ENCODE results near the gene NFKBIE. TPM values are rescaled to one million over a fixed set of nuclear protein-coding genes. Genes with fewer than 3 reads are reported as not detected.

Gene NFKBIE
- total and polyA plus RNA-seq, 4 donors: 3.7 to 4.9 (median 4.7) TPM

GRCh38 chr6:44269921-44270525 lies 4.7 kb upstream of the NFKBIE start, which contains the start of gene TMEM151B:
Gene TMEM151B, plus strand, starts transcription at chr6:44270450. Its CDS starts 293 bp downstream, at chr6:44270743.
- H3K27ac ChIP-seq (ENCODE audit: low read depth in 1 of 2, low read length in 2 of 2): no peak within 1 kb of the TSS
- H3K9ac ChIP-seq (ENCODE audit: low read depth in 1 of 2, low read length in 2 of 2): no peak within 1 kb of the TSS
- no peaks in the 10 kb centered on the region for H3K36me3 ChIP-seq (ENCODE audit: control insufficient read depth in 4 of 4, insufficient read depth in 3 of 4, low read depth in 1 of 4, low read length in 3 of 4)
- no peak for DNase-seq (ENCODE audit: low spot score)
- peaks cover 0 to 11% (median 3%) of the 10 kb centered on the region in 4 donors for H3K27me3 ChIP-seq (ENCODE audit: control insufficient read depth in 4 of 4, insufficient read depth in 4 of 4, low read length in 3 of 4)
- no peaks in the 10 kb centered on the region for H3K9me3 ChIP-seq (ENCODE audit: control insufficient read depth in 4 of 4, low read length in 3 of 4)
- WGBS: 20% methylated on average over 28 of the region's 29 CpGs
- TF ChIP-seq FOXA1 (IDR thresholded peaks at IDR 0.05) (no peak), HNF4A (conservative IDR thresholded peaks at IDR 0.05) (no peak), SP1 (IDR thresholded peaks at IDR 0.05) (no peak), FOXA2 (IDR thresholded peaks at IDR 0.05) (no peak), GABPA (IDR thresholded peaks at IDR 0.05 in 1 of 2, conservative IDR thresholded peaks at IDR 0.05 in 1 of 2) (no peak), JUND (IDR thresholded peaks at IDR 0.05) (no peak), EGR1 (IDR thresholded peaks at IDR 0.05; ENCODE audit: low read depth in 2 of 2) (no peak), ATF3 (IDR thresholded peaks at IDR 0.05) (no peak), RAD21 (IDR thresholded peaks at IDR 0.05) (no peak), NR2F2 (IDR thresholded peaks at IDR 0.05) (no peak), MAX (IDR thresholded peaks at IDR 0.05) (no peak), HNF4G (IDR thresholded peaks at IDR 0.05) (no peak), RXRA (IDR thresholded peaks at IDR 0.05) (no peak), TAF1 (conservative IDR thresholded peaks at IDR 0.05) (no peak), YY1 (IDR thresholded peaks at IDR 0.05) (no peak)
- TF ChIP-seq, protein P1, sequence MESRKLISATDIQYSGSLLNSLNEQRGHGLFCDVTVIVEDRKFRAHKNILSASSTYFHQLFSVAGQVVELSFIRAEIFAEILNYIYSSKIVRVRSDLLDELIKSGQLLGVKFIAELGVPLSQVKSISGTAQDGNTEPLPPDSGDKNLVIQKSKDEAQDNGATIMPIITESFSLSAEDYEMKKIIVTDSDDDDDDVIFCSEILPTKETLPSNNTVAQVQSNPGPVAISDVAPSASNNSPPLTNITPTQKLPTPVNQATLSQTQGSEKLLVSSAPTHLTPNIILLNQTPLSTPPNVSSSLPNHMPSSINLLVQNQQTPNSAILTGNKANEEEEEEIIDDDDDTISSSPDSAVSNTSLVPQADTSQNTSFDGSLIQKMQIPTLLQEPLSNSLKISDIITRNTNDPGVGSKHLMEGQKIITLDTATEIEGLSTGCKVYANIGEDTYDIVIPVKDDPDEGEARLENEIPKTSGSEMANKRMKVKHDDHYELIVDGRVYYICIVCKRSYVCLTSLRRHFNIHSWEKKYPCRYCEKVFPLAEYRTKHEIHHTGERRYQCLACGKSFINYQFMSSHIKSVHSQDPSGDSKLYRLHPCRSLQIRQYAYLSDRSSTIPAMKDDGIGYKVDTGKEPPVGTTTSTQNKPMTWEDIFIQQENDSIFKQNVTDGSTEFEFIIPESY (IDR thresholded peaks at IDR 0.05): no peak
- peak within 1 kb of the TSS in 1 of 3 donors; percentile 53 for H3K4me3 ChIP-seq (ENCODE audit: low read depth in 1 of 3, low read length in 3 of 3)
- peaks cover 0 to 2% (median under 1%) of the 10 kb centered on the region in 4 donors for H3K4me1 ChIP-seq (ENCODE audit: control insufficient read depth in 4 of 4, insufficient read depth in 4 of 4, low read length in 3 of 4)

DNA sequence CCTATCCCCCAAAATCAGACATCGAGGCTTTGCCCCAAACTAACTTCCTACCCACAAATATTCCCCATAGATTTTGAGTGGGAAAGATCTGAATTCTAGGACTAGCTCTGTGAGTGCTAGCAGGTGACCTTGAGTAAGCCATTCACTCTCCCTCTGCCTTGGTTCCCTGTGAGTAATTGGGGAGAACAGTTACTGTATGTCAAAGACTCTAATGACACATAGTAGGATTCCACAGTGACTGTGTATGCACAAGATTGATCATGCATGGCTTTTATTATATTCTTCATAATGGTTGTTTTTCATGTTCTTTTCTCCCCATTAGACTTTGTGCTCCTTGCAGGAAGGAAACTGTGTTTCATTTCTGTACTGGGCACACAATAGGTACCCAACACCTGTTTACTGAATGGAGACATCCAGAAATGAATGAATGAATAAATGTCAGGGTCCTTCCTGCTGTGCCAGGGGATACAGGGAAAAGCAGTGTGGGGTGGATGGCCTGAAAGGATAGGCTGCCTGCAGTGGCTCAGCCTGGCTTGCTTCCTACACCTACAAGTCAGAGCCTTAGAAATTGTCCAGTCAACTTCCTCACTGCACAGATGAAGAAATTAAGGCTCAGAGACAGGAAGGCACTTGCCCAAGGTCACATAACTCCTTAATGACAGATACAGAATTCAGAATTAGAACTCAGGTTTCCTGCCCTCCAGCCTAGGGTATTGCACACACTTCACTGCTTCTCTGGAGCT lies 4.0 kb upstream of the NFKBIE start:
- Histone ChIP-seq H3K4me1 (ENCODE audit: control insufficient read depth in 4 of 4, insufficient read depth in 4 of 4, low read length in 3 of 4) (peaks cover 4 to 8% (median 6%) of the 10 kb centered on the region in 4 donors), H3K27me3 (ENCODE audit: control insufficient read depth in 4 of 4, insufficient read depth in 4 of 4, low read length in 3 of 4) (peaks cover 0 to 11% (median 3%) of the 10 kb centered on the region in 4 donors), H3K36me3 (ENCODE audit: control insufficient read depth in 4 of 4, insufficient read depth in 3 of 4, low read depth in 1 of 4, low read length in 3 of 4) (no peaks in the 10 kb centered on the region), H3K4me3 (ENCODE audit: low read depth in 1 of 3, low read length in 3 of 3) (no peak overlapping the region), H3K9me3 (ENCODE audit: control insufficient read depth in 4 of 4, low read length in 3 of 4) (no peaks in the 10 kb centered on the region), H3K9ac (ENCODE audit: low read depth in 1 of 2, low read length in 2 of 2) (no peak overlapping the region), H3K27ac (ENCODE audit: low read depth in 1 of 2, low read length in 2 of 2) (no peak overlapping the region)
- TF ChIP-seq RAD21 (IDR thresholded peaks at IDR 0.05) (no peak), GABPA (IDR thresholded peaks at IDR 0.05 in 1 of 2, conservative IDR thresholded peaks at IDR 0.05 in 1 of 2) (no peak), MAX (IDR thresholded peaks at IDR 0.05) (no peak), RXRA (IDR thresholded peaks at IDR 0.05) (no peak), HNF4G (IDR thresholded peaks at IDR 0.05) (no peak)
- DNase-seq (ENCODE audit: low spot score): no peak
- WGBS: 76% methylated on average over 1 of the region's 1 CpG

All from liver (tissue), 9 donors.